GM23248 (cell line): ENCODE data around the gene CDHR5. TPM values are rescaled to one million over a fixed set of nuclear protein-coding genes. Genes with fewer than 3 reads are reported as not detected.

ENCODE experiments used
- DNase-seq: peaks from one replicate; pipeline ENCODE4 v3.0.0-alpha.2; 2015
- H2AFZ ChIP-seq: fragments of 200-600 bp; sonication (generic); 2 replicates; pipeline ENCODE4 v1.6.1; 2016; ENCODE audit warnings: antibody characterized with exemption
- H3F3A ChIP-seq: fragments of 200-600 bp; sonication (generic); 2 replicates; pipeline ENCODE4 v1.6.1; 2016; ENCODE audit warnings: mild to moderate bottlenecking, antibody characterized with exemption, mixed run types; ENCODE audit not compliant: insufficient read depth
- H3K27ac ChIP-seq: fragments of 200-600 bp; sonication (generic); 2 replicates; pipeline ENCODE4 v1.5.1; 2016; ENCODE audit warnings: mild to moderate bottlenecking
- H3K27me3 ChIP-seq: fragments of 200-600 bp; sonication (generic); replicated peaks from 2 replicates; pipeline ENCODE4 v1.6.1; 2016; ENCODE audit warnings: mild to moderate bottlenecking; ENCODE audit not compliant: insufficient read depth
- H3K36me3 ChIP-seq: fragments of 200-600 bp; sonication (generic); 2 replicates; pipeline ENCODE4 v1.6.1; 2016; ENCODE audit warnings: low read depth, mild to moderate bottlenecking
- H3K4me1 ChIP-seq: fragments of 200-600 bp; sonication (generic); 2 replicates; pipeline ENCODE4 v1.6.1; 2016; ENCODE audit warnings: mild to moderate bottlenecking; ENCODE audit not compliant: insufficient read depth
- H3K4me2 ChIP-seq: fragments of 200-600 bp; sonication (generic); one replicate; pipeline ENCODE4 v1.6.1; 2016; ENCODE audit warnings: mild to moderate bottlenecking; ENCODE audit not compliant: unreplicated experiment
- H3K4me3 ChIP-seq: fragments of 200-600 bp; sonication (generic); 2 replicates; pipeline ENCODE4 v1.5.1; 2016; ENCODE audit warnings: mild to moderate bottlenecking
- H3K79me2 ChIP-seq: fragments of 200-600 bp; sonication (generic); 2 replicates; pipeline ENCODE4 v1.6.1; 2016; ENCODE audit warnings: mild to moderate bottlenecking; ENCODE audit not compliant: insufficient read depth
- H3K9ac ChIP-seq: fragments of 200-600 bp; sonication (generic); 2 replicates; pipeline ENCODE4 v1.6.1; 2016; ENCODE audit warnings: mild to moderate bottlenecking
- H3K9me2 ChIP-seq: fragments of 200-600 bp; sonication (generic); 2 replicates; pipeline ENCODE4 v1.6.1; 2016; ENCODE audit warnings: mixed run types, mild to moderate bottlenecking, moderate library complexity; ENCODE audit not compliant: insufficient read depth
- H3K9me3 ChIP-seq: fragments of 200-600 bp; sonication (generic); one replicate; pipeline ENCODE4 v1.6.1; 2017; ENCODE audit warnings: low read depth
- H4K20me1 ChIP-seq: fragments of 200-600 bp; sonication (generic); 2 replicates; pipeline ENCODE4 v1.6.0; 2016; ENCODE audit not compliant: insufficient read depth
- EZH2 ChIP-seq: fragments of 200-600 bp; sonication (generic); IDR thresholded peaks from 2 replicates; pipeline ENCODE4 v1.6.1; 2018; ENCODE audit warnings: antibody characterized with exemption, mild to moderate bottlenecking; ENCODE audit not compliant: insufficient read depth, poor library complexity, severe bottlenecking
- EZH2phosphoT487 ChIP-seq: fragments of 200-600 bp; sonication (generic); IDR thresholded peaks from 2 replicates; pipeline ENCODE4 v1.6.1; 2018; ENCODE audit warnings: antibody characterized with exemption, moderate library complexity, mild to moderate bottlenecking, low read depth; ENCODE audit not compliant: insufficient read depth
- WGBS, 2 experiments: methylation state at CpG; one replicate each; pipeline ENCODE4 v1.1.6; 2015 to 2017; ENCODE audit warnings: low lambda C conversion rate in 2 of 2, low coverage in 1 of 2; ENCODE audit errors: missing lambda C conversion rate in 2 of 2; 5-methylcytosine and 5-hydroxymethylcytosine counted together
- in situ Hi-C: fragments of 300-500 bp; cut with MboI; formaldehyde crosslinking; loops from 2 replicates; pipeline ENCODE4 v1.15.0; 2020
- polyA plus RNA-seq: library from polyadenylated mRNA; unstranded; fragments of >200 nt; fragmentation: Nextera tagmentation; extraction: Ambion mirVana; gene quantifications from 2 replicates; pipeline ENCODE4 v1.2.1, GENCODE V29; 2016
- total RNA-seq: library from RNA; depleted of rRNA; stranded (reverse); fragments of >200 nt; shearing (Covaris generic); gene quantifications from 2 replicates; pipeline ENCODE4 v1.2.3, GENCODE V29; 2014

CDHR5 gene
- total and polyA plus RNA-seq, 2 experiments from 2014 or later = not detected

DNA sequence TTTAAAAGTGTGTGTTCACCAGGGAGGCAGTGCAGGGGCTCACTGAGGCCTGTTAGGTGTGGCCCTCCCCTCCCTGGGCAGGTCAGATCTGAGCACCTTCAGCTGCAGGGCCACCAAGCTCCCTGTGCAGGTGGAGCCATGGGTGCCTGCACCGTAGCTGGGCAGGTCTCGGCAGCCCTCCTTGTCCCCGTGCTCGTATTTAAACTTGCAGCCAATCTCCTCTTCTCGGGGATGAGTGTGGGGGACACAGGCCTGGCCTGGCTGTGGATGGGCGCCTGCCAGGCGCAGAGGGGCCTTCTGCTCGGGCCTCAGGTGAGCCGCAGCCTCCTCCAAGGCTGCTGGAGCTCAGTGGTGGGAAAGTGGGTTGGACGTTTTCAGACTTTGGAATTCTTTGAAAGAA is 29.4 kb downstream of the CDHR5 start:
- H3K36me3 ChIP-seq = no peaks in the 10 kb centered on the region; the same call in 1 of the 2 replicates
- no peak overlapping the region for H2AFZ ChIP-seq
- H4K20me1 ChIP-seq = no peaks in the 10 kb centered on the region

DNA sequence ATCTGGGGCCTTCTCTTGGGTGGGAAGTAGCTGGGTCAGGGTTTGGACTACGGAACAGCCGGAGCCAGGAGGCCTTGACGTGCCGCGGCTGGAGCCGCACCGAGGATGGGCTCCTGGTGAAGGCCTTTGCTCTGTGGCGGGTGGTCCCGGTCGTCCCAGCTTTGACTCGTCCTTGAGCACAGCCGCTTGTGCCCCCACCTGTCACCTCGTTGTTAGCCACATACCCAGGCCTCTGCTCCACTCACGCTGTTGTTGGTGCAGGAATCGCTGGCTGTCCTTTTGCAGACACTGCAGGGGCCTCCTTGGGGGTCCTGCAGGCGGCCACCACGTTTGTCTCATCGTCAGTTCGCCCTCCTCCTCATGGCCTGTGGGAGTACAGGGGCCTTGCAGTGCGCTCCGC is 31.4 kb downstream of the CDHR5 start:
- Histone ChIP-seq H2AFZ (no peak overlapping the region), H4K20me1 (no peaks in the 10 kb centered on the region), H3K27ac (no peak overlapping the region), H3K4me1 (no peaks in the 10 kb centered on the region), H3K9me2 (no peaks in the 10 kb centered on the region), H3K79me2 (peaks cover 71% of the 10 kb centered on the region), H3K4me2 (no peak overlapping the region), H3K9me3 (no peaks in the 10 kb centered on the region), H3F3A (no peaks in the 10 kb centered on the region), H3K4me3 (no peak overlapping the region), H3K36me3 (peaks cover 4% of the 10 kb centered on the region; the same call in 1 of the 2 replicates), H3K27me3 (no peaks in the 10 kb centered on the region), H3K9ac (no peak overlapping the region)
- in situ Hi-C loops = no loop called here
- no peak for DNase-seq
- TF ChIP-seq EZH2 (no peak), EZH2phosphoT487 (no peak)
- 94% methylated on average over 15 to 21 of the region's 21 CpGs for WGBS, 2 experiments

More for the DNA sequence above, 29.4 kb downstream of the CDHR5 start:
- no peaks in the 10 kb centered on the region for H3K9me2 ChIP-seq
- H3K9me3 ChIP-seq = no peaks in the 10 kb centered on the region
- DNase-seq = no peak
- no peak overlapping the region for H3K9ac ChIP-seq
- TF ChIP-seq EZH2 (no peak), EZH2phosphoT487 (no peak)
- no peak overlapping the region for H3K4me3 ChIP-seq
- WGBS, 2 experiments = 91 to 97% methylated on average over 10 of the region's 10 CpGs
- no peaks in the 10 kb centered on the region for H3K4me1 ChIP-seq
- H3K27me3 ChIP-seq = no peaks in the 10 kb centered on the region
- H3F3A ChIP-seq = no peaks in the 10 kb centered on the region
- H3K4me2 ChIP-seq = no peak overlapping the region
- H3K27ac ChIP-seq = no peak overlapping the region
- in situ Hi-C loops = no loop called here
- H3K79me2 ChIP-seq = peaks cover 69% of the 10 kb centered on the region

DNA sequence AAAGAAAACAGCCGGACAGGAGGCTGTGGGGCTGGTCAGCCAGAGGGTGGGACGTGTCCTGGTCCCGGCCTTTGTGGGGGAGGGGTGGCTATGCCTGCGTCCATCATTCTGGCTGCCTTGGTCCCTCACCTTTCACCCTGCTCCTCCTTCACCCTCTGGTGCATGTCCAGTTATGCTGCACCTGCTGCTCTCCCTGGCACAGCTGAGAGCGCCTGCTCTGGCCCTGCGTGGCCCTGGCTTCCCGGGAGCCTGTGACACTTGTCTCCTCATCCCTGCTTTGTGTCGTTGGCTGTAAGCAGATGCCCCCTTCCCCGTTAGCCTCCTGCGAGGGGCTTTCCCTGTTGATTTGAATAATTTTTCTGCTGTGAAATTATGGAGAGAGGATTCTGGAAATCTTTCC is 31.8 kb downstream of the CDHR5 start:
- no peak for DNase-seq
- no peak overlapping the region for H3K9ac ChIP-seq
- peaks cover 75% of the 10 kb centered on the region for H3K79me2 ChIP-seq
- H3K4me2 ChIP-seq = no peak overlapping the region
- no peak overlapping the region for H2AFZ ChIP-seq
- H3K27me3 ChIP-seq = no peaks in the 10 kb centered on the region
- no peaks in the 10 kb centered on the region for H3F3A ChIP-seq
- in situ Hi-C loops = no loop called here
- no peaks in the 10 kb centered on the region for H3K9me2 ChIP-seq
- TF ChIP-seq EZH2phosphoT487 = no peak
- no peak for TF ChIP-seq EZH2
- no peak overlapping the region for H3K27ac ChIP-seq
- no peaks in the 10 kb centered on the region for H3K9me3 ChIP-seq
- H3K36me3 ChIP-seq = peaks cover 5% of the 10 kb centered on the region; the same call in 1 of the 2 replicates
- H3K4me3 ChIP-seq = no peak overlapping the region
- H4K20me1 ChIP-seq = no peaks in the 10 kb centered on the region
- WGBS, 2 experiments = 86% methylated on average over 10 of the region's 10 CpGs
- 0 out of 2 replicates have a peak, but pooled peaks cover 2% of the 10 kb centered on the region for H3K4me1 ChIP-seq

DNA sequence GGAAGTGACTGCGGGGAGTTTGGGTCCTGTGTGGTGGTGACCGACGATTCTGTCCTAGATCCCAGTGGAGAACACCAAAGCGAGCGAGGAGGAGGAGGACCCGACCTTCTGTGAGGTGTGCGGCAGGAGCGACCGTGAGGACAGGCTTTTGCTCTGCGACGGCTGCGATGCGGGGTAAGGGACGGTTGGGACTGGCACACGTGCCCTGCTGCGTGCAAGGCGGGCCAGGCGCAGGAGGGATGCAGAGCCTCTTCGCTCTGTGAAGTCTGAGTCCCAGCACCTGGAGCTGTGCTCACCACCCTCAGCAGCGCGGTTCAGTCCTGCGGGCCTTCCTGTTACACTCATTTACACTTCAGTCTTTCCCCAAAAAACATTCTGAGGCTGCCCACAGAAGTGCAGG is 32.3 kb downstream of the CDHR5 start:
- DNase-seq = no peak
- Histone ChIP-seq H3K9ac (no peak overlapping the region), H3K9me2 (no peaks in the 10 kb centered on the region), H3K4me2 (no peak overlapping the region), H3K4me1 (0 out of 2 replicates have a peak, but pooled peaks cover 4% of the 10 kb centered on the region), H3F3A (no peaks in the 10 kb centered on the region), H4K20me1 (no peaks in the 10 kb centered on the region), H2AFZ (no peak overlapping the region), H3K79me2 (peaks cover 80% of the 10 kb centered on the region), H3K27me3 (no peaks in the 10 kb centered on the region), H3K27ac (no peak overlapping the region), H3K36me3 (peaks cover 5% of the 10 kb centered on the region; the same call in 1 of the 2 replicates), H3K9me3 (no peaks in the 10 kb centered on the region), H3K4me3 (no peak overlapping the region)
- in situ Hi-C loops = no loop called here
- WGBS, 2 experiments = 91 to 94% methylated on average over 20 to 22 of the region's 22 CpGs
- TF ChIP-seq EZH2phosphoT487 = no peak
- TF ChIP-seq EZH2 = no peak

DNA sequence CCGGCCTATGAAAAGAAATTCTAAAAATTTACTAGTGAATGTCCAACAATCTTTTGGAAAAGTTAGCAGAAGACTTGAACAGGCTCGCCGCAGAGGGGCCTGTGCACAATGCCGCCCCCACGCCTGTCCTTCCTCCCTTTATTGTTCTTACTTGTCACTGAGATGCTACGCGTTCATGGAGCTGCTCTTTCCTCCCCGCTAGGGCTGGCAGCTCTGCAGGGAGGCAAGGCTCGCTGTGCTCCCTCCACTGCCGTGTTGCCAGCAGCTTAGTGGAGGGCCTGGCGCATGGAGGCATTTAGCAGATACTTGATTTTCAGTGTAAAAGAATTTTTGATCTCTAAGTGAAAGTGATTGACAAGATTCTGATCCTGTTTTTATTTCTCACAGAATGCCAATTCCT is 33.8 kb downstream of the CDHR5 start:
- H4K20me1 ChIP-seq = no peaks in the 10 kb centered on the region
- peaks cover 89% of the 10 kb centered on the region for H3K79me2 ChIP-seq
- in situ Hi-C loops = no loop called here

More for the DNA sequence above, 33.8 kb downstream of the CDHR5 start:
- DNase-seq = no peak
- no peak overlapping the region for H3K4me2 ChIP-seq
- no peak overlapping the region for H3K4me3 ChIP-seq
- WGBS, 2 experiments = 71 to 72% methylated on average over 11 of the region's 11 CpGs
- H3K9ac ChIP-seq = no peak overlapping the region
- 0 out of 2 replicates have a peak, but pooled peaks cover 4% of the 10 kb centered on the region for H3K4me1 ChIP-seq
- no peaks in the 10 kb centered on the region for H3F3A ChIP-seq
- H3K27ac ChIP-seq = no peak overlapping the region
- no peaks in the 10 kb centered on the region for H3K9me3 ChIP-seq
- no peak overlapping the region for H2AFZ ChIP-seq
- peaks cover 5% of the 10 kb centered on the region; the same call in 1 of the 2 replicates for H3K36me3 ChIP-seq
- TF ChIP-seq EZH2 (no peak), EZH2phosphoT487 (no peak)
- no peaks in the 10 kb centered on the region for H3K9me2 ChIP-seq
- no peaks in the 10 kb centered on the region for H3K27me3 ChIP-seq
